ENCODE results near the gene RET.
"Not testable (repeated sequence)": the region's sequence is repeated elsewhere in the genome, so short reads cannot be mapped to it uniquely, and the experiment has no call there.

The RET gene

DNA sequence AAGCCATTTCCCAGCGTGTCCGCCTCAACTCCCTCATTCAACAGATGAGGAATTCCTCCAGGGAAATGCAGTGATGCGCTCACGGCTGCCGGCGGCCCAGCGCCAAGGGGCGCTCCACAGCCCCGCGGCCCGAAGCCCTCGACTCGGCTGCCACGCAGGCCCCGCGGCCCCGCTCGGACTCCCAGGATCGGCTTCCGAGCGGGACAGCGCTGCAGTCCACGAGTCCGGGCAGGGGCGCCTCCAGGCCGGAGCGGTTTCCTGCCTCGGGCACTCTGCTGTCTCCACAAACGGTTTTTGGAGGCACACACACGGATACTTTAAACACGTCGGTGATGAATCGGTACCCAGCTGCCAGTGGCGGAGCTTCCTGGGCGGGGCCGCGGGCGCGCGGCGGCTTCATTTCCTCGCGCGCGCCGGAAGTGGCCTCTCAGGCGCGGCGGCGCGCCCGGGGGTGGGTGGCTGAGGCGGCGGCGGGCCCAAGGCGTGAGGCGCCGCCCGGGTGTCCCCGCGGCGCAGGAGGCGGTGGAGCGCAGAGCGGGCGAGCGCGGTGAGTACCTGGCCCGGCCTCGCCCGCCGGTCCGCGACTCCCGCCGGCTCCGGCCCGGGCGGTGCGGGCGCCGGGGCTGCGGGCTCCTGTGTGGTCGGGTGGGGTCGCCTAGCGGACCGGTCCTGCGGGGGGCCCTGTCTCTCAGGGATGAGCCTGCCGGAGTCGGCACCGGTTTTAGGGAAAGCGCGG is 61.3 kb downstream of the RET start, which contains the start of gene CSGALNACT2:
Gene CSGALNACT2 (plus strand): TSS at position 425 of the 736 bp plus-strand sequence. CDS start 16,705 bp downstream, outside the sequence.
- peak; percentile 90 for DNase-seq

DNA sequence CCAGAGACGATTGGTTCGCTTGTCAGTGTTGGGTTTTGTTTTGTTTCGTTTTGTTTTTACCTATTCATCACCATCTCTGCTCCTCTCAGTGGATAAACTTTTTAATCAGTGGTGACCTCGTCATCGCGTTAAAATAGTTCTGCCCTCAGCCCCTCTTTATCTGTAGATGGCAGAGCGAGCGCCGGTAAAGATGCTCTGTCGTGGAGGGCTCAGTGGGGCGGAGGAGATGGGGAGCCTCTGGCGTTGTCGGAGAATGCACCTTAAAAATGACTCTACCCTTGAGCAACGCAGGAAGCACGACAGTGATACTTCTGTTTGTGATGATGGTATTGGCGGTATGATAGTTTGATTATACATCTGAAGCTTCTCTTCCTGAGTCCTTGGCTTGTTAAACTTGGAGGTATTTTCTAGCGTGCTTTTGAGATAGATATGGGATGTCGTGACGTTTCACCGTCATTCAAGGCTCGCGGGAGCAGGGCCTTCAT is 61.9 kb downstream of the RET start:
- peak; percentile 67 for DNase-seq

DNA sequence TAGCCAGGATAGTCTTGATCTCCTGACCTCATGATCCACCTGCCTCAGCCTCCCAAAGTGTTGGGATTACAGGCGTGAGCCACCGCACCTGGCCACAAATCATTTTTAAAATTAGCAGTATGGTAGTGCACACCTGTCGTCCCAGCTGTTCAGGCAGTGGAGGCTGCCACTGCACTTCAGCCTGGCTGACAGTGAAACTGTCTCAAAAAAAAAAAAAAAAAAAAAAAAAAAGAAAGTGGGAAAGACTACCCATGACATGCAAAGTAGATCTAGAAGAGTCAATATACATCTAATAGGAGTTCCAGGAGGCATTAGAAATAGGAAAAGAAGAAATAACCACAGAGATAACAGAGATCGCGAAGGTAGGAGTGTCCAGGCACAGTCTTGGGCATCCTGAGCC is 64.6 kb downstream of the RET start:
- no peak for DNase-seq

GRCh38 chr10:43145311-43145710 is 68.4 kb downstream of the RET start:
- no peak for DNase-seq

- DNase-seq, result not testable (repeated sequence)
Observed at GRCh38 chr10:43145936-43146335, 69.1 kb downstream of the RET start.

- DNase-seq, result no peak
Observed at GRCh38 chr10:43151371-43151770, 74.5 kb downstream of the RET start.

GRCh38 chr10:43153901-43154300 is 77.0 kb downstream of the RET start:
- no peak for DNase-seq

- no peak for DNase-seq
Observed at GRCh38 chr10:43155221-43155620, 78.4 kb downstream of the RET start.

GRCh38 chr10:43155741-43156140 is 78.9 kb downstream of the RET start:
- DNase-seq, result no peak

- no peak for DNase-seq
Observed at GRCh38 chr10:43156590-43157341, 79.9 kb downstream of the RET start.

- DNase-seq, result no peak
Observed at GRCh38 chr10:43158636-43159035, 81.8 kb downstream of the RET start.

DNA sequence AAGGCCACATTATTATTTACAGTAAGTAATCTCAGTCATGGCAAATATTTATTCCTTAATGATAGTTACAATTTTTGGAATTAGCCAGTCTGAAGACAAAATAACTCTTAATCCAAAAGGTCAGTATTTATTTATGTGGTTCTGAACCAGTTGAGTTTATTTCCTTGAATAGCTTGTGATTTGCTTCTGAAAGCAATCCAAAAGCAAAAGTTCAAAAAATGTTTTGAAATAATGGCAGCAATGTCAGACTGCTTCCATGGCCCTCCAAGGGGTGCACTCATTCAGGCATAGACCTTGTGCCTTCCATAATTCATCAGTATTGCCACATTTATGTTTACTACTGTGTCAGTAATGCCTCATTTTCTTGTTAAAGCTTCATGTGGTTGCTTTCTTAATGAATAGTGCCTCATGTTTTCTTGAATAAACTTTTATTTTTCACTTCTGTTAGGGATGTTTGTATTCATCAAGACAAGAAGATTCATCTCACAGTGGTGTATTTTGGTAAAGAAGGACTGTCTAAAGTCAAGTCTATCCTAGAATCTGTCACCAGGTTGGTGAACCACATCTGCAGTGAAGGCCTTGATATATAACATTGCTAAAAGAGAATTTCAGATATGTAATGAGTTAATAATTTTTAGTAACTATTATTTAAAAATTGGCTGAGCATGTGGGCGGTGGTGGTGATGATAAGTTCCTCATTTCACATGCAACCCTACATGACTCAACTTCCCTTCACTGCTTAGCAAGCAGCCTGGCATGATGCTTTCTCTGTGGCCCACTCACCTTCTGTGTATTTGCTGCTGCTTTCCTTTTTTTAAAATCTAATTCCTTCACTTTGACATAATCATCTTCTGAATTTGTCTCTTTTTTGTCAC is 83.4 kb downstream of the RET start:
- DNase-seq, result peak; percentile 57

GRCh38 chr10:43160921-43161255 is 84.0 kb downstream of the RET start:
- DNase-seq, result no peak

GRCh38 chr10:43162604-43163003 is 85.7 kb downstream of the RET start:
- no peak for DNase-seq

GRCh38 chr10:43166207-43166879 is 89.5 kb downstream of the RET start:
- no peak for DNase-seq

DNA sequence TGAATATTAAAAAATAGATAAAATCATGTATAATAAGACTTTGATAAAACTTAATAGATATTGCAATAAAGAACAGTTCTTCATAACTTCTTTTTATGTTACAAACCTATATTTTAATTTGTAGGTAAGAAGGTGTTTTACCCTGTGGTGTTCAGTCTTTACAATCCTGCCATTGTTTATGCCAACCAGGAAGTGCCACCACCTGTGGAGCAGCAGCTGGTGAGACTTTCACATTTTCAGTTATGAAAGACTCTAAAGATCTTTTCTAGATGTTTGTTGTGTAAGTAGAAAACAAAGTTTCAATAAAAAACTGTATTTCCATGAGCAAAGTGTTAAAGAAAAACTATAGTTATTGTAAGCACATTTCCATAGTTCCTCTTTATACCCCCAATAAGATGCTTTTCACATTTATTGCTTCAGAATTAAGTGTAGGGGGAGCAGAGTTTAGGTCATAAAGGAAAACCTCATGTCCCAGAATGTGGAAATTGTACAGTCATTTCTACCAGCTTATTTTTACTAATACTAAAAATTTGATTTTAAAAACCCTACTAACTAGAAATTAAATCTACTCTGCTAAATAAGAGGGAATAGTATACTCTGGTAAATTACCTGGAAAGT is 90.1 kb downstream of the RET start:
- no peak for DNase-seq

- no peak for DNase-seq
Observed at GRCh38 chr10:43167498-43167889, 90.6 kb downstream of the RET start.

DNA sequence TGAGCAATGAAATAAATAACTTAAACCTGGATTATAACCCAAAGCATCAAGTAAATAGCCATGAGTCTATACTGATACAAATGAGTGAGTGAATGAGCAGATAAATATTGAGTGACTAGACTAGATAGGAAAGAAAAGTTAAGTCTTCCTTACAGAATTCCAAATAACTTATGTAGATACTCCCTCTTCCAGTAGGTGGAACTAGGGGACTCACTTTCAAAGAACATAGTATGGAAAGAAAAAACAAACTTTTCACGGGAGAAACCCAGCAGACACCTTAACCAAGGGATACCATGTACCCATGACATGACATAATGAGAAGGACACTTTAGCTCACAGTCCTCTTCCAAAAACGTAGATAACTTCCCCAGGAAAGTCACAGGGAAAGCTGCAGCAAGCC is 93.6 kb downstream of the RET start:
- DNase-seq, result no peak

DNA sequence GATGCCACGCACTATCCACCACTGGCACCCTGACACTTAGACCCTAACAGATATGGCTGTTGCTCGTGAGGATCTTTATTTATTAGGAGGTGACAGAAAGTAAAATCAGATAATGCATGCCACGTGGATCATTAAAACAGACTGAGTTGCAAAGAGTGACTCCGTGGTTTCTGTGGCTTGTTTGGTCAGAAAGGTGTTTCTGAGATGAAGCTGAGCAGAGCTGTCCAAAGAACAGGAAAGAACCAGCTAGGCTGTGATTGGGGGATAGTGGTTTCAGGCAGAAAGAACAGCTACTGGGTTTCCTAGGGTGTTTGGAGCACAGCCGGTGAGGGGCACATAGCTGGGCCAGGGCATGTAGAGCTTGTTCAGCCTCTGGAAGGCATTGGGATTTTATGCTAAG is 95.8 kb downstream of the RET start:
- DNase-seq, result no peak

- DNase-seq, result no peak
Observed at GRCh38 chr10:43173120-43173519, 96.3 kb downstream of the RET start.

DNA sequence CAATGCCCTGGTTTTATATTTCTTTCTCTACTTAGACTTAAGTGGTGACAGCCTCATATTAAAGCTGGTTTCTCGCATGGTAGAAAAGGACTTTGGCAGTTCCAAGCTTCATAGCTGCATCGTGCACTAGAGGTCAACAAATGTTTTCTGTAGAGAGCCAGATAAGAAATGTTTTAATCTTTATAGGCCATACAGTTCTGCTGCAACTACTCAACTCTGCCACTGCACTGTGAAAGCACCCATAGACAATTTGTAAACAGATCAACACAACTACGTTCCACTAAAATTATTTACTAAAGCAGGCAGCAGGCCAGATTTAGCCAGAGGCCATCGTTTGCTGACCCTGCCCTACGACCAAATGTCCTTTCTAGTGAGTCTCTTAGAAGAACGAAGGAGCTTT is 98.1 kb downstream of the RET start:
- no peak for DNase-seq

DNA sequence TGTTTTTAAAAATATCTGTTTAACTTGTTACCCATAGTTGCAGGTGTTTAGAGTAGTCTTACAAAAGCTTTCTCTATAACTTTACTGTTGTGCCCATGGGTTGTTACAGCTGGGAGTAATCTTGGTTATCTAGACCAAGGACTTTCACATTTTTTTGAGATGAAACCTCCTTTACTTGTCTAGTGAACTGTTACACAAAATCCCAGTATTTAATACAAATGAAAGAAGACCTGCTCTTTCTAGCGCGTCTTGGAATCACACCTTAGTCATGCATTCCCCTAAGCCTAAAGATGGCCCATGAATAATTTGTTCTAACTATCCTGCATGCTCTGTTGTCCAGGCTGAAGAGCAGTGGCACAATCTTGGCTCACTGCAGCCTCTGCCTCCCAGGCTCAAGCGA is 99.4 kb downstream of the RET start:
- DNase-seq, result no peak

All from stimulated activated CD4-positive, alpha-beta T cell treated with anti-CD3 and anti-CD28 coated beads, Interleukin-15, amount 100 ng/mL, for 24 hours (primary cell).